Calu3 (cell line): ENCODE results near the gene ACOXL. TPM values are rescaled to one million over a fixed set of nuclear protein-coding genes. Genes with fewer than 3 reads are reported as not detected.

Experiments used
- BruUV-seq: library from RNA; stranded (reverse); fragments of 400-500 nt; replicated peaks from 2 replicates; lab custom pipeline; 2021; lab: Mats Ljungman, UMichigan
- CTCF ChIA-PET: fragments of 300-600 bp; sonication (Branson Sonifier 250); formaldehyde crosslinking; loops from one replicate; lab custom pipeline; 2022; ENCODE audit warnings: antibody characterized with exemption; lab: Charles Lee
- DNase-seq: peaks from one replicate; pipeline ENCODE4 v3.0.0; 2022
- H3K27ac Mint-ChIP-seq: one replicate; pipeline ENCODE4 v1.8.0; 2022; ENCODE audit warnings: mixed read lengths; ENCODE audit not compliant: unreplicated experiment
- H3K27me3 Mint-ChIP-seq: one replicate; pipeline ENCODE4 v1.8.0; 2022; ENCODE audit warnings: mixed read lengths; ENCODE audit not compliant: unreplicated experiment
- H3K36me3 Mint-ChIP-seq: one replicate; pipeline ENCODE4 v1.8.0; 2022; ENCODE audit warnings: mild to moderate bottlenecking, moderate library complexity, mixed read lengths; ENCODE audit not compliant: insufficient read depth, unreplicated experiment
- H3K4me1 Mint-ChIP-seq: one replicate; pipeline ENCODE4 v1.8.0; 2022; ENCODE audit warnings: mild to moderate bottlenecking, low read depth, mixed read lengths; ENCODE audit not compliant: unreplicated experiment
- H3K4me3 Mint-ChIP-seq: one replicate; pipeline ENCODE4 v1.8.0; 2022; ENCODE audit warnings: mild to moderate bottlenecking, low read depth, moderate library complexity, mixed read lengths; ENCODE audit not compliant: unreplicated experiment
- H3K9me3 Mint-ChIP-seq: one replicate; pipeline ENCODE4 v1.8.0; 2022; ENCODE audit warnings: low read depth, mixed read lengths; ENCODE audit not compliant: unreplicated experiment
- CTCF ChIP-seq: fragments of 200-600 bp; IDR thresholded peaks from one replicate; pipeline ENCODE4 v1.8.0; 2022; ENCODE audit warnings: antibody characterized with exemption; ENCODE audit not compliant: unreplicated experiment
- intact Hi-C: fragments of 100-400 bp; cut with micrococcal nuclease; formaldehyde crosslinking; loops from one replicate; pipeline ENCODE4 v1.10.0; 2022; ENCODE audit not compliant: unreplicated experiment
- total RNA-seq: library from RNA; stranded (reverse); gene quantifications from 2 replicates; pipeline ENCODE4 v1.2.3, GENCODE V29; 2022

ACOXL gene
- total RNA-seq, 1 experiment from 2014 or later, result 2.7 TPM

- Mint-ChIP-seq H3K36me3 (peaks cover 4% of the 10 kb centered on the region), H3K9me3 (no peaks in the 10 kb centered on the region)
These were observed 260.5 kb downstream of the ACOXL start for GRCh38 chr2:110992886-110993285.

GRCh38 chr2:110993557-110994231 is 261.3 kb downstream of the ACOXL start:
- Mint-ChIP-seq H3K36me3 (peaks cover 4% of the 10 kb centered on the region), H3K27ac (peak overlapping the region; percentile 36), H3K4me3 (no peak overlapping the region), H3K27me3 (no peaks in the 10 kb centered on the region), H3K4me1 (peaks cover 7% of the 10 kb centered on the region), H3K9me3 (no peaks in the 10 kb centered on the region)
- peak; percentile 52 for DNase-seq
- no TSS peak for BruUV-seq
- TF ChIP-seq CTCF, result no peak
- CTCF ChIA-PET, result no interaction called here
- intact Hi-C loops, result no loop called here

More at GRCh38 chr2:110992886-110993285, 260.5 kb downstream of the ACOXL start:
- CTCF ChIA-PET, result no interaction called here
- Mint-ChIP-seq H3K4me1 (peaks cover 7% of the 10 kb centered on the region), H3K27me3 (no peaks in the 10 kb centered on the region), H3K4me3 (no peak overlapping the region), H3K27ac (no peak overlapping the region)
- no peak for DNase-seq
- TF ChIP-seq CTCF, result no peak
- intact Hi-C loops, result no loop called here
- BruUV-seq, result no TSS peak

GRCh38 chr2:110994250-110994961 is 262.0 kb downstream of the ACOXL start:
- H3K9me3 Mint-ChIP-seq, result no peaks in the 10 kb centered on the region
- H3K36me3 Mint-ChIP-seq, result peaks cover 4% of the 10 kb centered on the region
- BruUV-seq, result no TSS peak
- H3K4me1 Mint-ChIP-seq, result peaks cover 7% of the 10 kb centered on the region
- CTCF ChIA-PET, result no interaction called here
- no peak for TF ChIP-seq CTCF
- no peak for DNase-seq
- no peaks in the 10 kb centered on the region for H3K27me3 Mint-ChIP-seq
- no peak overlapping the region for H3K4me3 Mint-ChIP-seq
- peak overlapping the region; percentile 36 for H3K27ac Mint-ChIP-seq
- intact Hi-C loops, result no loop called here

- no TSS peak for BruUV-seq
- H3K4me1 Mint-ChIP-seq, result peaks cover 7% of the 10 kb centered on the region
- no peak for DNase-seq
- H3K9me3 Mint-ChIP-seq, result no peaks in the 10 kb centered on the region
- no peak overlapping the region for H3K27ac Mint-ChIP-seq
- H3K4me3 Mint-ChIP-seq, result no peak overlapping the region
- CTCF ChIA-PET, result no interaction called here
- H3K27me3 Mint-ChIP-seq, result no peaks in the 10 kb centered on the region
- peaks cover 4% of the 10 kb centered on the region for H3K36me3 Mint-ChIP-seq
- intact Hi-C loops, result no loop called here
- TF ChIP-seq CTCF, result no peak
These were observed 263.5 kb downstream of the ACOXL start for GRCh38 chr2:110995911-110996310.
